HCT116 (cell line): ENCODE measurements around the gene TBC1D22B.

ENCODE experiments used
- CTCF ChIP-seq, 3 experiments: fragments of 200-600 bp in 1 of 3; sonication (generic) in 1 of 3; IDR thresholded peaks in 2 of 3; conservative IDR thresholded peaks in 1 of 3; 2 replicates each; pipeline ENCODE4 v1.5.1; 2012 to 2017; ENCODE audit warnings: low read depth in 2 of 3, low read length in 2 of 3, antibody characterized with exemption in 1 of 3, borderline replicate concordance in 1 of 3, control low read depth in 1 of 3, mild to moderate bottlenecking in 1 of 3, mixed read lengths in 1 of 3, mixed run types in 1 of 3, moderate library complexity in 1 of 3; ENCODE audit not compliant: insufficient read depth in 1 of 3
- EGR1 ChIP-seq: IDR thresholded peaks from 2 replicates; pipeline ENCODE4 v1.6.1; 2012; ENCODE audit warnings: low read depth
- ELF1 ChIP-seq: IDR thresholded peaks from 2 replicates; pipeline ENCODE4 v1.6.1; 2012; ENCODE audit warnings: low read depth, borderline replicate concordance
- EZH2 ChIP-seq: fragments of 200-600 bp; sonication (generic); IDR thresholded peaks from 2 replicates; pipeline ENCODE4 v1.6.1; 2017; ENCODE audit warnings: antibody characterized with exemption, mixed run types
- EZH2phosphoT487 ChIP-seq: fragments of 200-600 bp; IDR thresholded peaks from 2 replicates; pipeline ENCODE4 v1.6.1; 2018; ENCODE audit warnings: antibody characterized with exemption, borderline replicate concordance
- FOSL1 ChIP-seq: IDR thresholded peaks from 2 replicates; pipeline ENCODE4 v1.6.1; 2012; ENCODE audit warnings: low read depth
- POLR2A ChIP-seq: IDR thresholded peaks from 2 replicates; pipeline ENCODE4 v1.7.0; 2011; ENCODE audit warnings: borderline replicate concordance; ENCODE audit not compliant: insufficient read depth, insufficient read length; ENCODE audit errors: extremely low read depth
- POLR2AphosphoS5 ChIP-seq: IDR thresholded peaks from 2 replicates; pipeline ENCODE4 v1.6.1; 2011; ENCODE audit warnings: mild to moderate bottlenecking, low read depth, low read length, moderate library complexity
- REST ChIP-seq: IDR thresholded peaks from 2 replicates; pipeline ENCODE4 v1.6.1; 2012; ENCODE audit warnings: low read depth
- SIN3A ChIP-seq: IDR thresholded peaks from 2 replicates; pipeline ENCODE4 v1.6.1; 2012; ENCODE audit warnings: low read depth

GRCh38 chr6:37283268-37283667 lies 25.7 kb downstream of the TBC1D22B start:
- TF ChIP-seq CTCF (IDR thresholded peaks at IDR 0.05 in 2 of 3, conservative IDR thresholded peaks at IDR 0.05 in 1 of 3; ENCODE audit: borderline replicate concordance in 1 of 3, insufficient read depth in 1 of 3, low read depth in 2 of 3, low read length in 2 of 3): no peak
- TF ChIP-seq POLR2A: no peak
- no peak for TF ChIP-seq EZH2phosphoT487
- TF ChIP-seq ELF1: no peak
- no peak for TF ChIP-seq REST
- TF ChIP-seq POLR2AphosphoS5: no peak
- no peak for TF ChIP-seq EZH2
- no peak for TF ChIP-seq FOSL1
- no peak for TF ChIP-seq SIN3A
- no peak for TF ChIP-seq EGR1
